ENCODE measurements around the gene MDFI. TPM values are rescaled to one million over a fixed set of nuclear protein-coding genes. Genes with fewer than 3 reads are reported as not detected.
A peak's percentile ranks its signal among the peaks of the same experiment; 100 is the strongest.

The MDFI gene
- total RNA-seq, 1 experiment from 2014 or later, result 86.2 TPM

DNA sequence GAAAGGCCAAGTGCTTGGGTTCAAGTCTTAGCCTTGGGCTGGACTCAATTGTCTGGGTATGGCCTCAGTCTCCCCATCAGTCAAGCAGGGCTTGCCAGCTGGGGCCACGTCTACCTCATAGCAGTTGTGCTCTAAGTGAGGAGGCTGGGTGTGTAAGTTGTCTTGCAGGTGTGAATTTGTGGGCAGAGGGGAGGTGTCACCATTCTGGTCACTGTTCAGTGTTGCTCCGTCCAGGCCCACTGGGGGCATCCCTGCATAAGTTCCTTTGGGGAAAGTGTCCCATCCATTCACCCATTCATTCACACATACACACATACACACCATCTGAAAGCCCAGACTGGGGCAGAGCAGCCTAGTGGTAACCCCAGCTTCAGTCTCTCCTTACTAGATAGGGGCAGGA, 60.8 kb downstream of the MDFI start (continued):
- TF ChIP-seq, protein P1, sequence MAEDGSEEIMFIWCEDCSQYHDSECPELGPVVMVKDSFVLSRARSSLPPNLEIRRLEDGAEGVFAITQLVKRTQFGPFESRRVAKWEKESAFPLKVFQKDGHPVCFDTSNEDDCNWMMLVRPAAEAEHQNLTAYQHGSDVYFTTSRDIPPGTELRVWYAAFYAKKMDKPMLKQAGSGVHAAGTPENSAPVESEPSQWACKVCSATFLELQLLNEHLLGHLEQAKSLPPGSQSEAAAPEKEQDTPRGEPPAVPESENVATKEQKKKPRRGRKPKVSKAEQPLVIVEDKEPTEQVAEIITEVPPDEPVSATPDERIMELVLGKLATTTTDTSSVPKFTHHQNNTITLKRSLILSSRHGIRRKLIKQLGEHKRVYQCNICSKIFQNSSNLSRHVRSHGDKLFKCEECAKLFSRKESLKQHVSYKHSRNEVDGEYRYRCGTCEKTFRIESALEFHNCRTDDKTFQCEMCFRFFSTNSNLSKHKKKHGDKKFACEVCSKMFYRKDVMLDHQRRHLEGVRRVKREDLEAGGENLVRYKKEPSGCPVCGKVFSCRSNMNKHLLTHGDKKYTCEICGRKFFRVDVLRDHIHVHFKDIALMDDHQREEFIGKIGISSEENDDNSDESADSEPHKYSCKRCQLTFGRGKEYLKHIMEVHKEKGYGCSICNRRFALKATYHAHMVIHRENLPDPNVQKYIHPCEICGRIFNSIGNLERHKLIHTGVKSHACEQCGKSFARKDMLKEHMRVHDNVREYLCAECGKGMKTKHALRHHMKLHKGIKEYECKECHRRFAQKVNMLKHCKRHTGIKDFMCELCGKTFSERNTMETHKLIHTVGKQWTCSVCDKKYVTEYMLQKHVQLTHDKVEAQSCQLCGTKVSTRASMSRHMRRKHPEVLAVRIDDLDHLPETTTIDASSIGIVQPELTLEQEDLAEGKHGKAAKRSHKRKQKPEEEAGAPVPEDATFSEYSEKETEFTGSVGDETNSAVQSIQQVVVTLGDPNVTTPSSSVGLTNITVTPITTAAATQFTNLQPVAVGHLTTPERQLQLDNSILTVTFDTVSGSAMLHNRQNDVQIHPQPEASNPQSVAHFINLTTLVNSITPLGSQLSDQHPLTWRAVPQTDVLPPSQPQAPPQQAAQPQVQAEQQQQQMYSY (CRISPR knock-in tag; IDR thresholded peaks at IDR 0.05), result no peak
- TF ChIP-seq ZNF317 (CRISPR knock-in tag; IDR thresholded peaks at IDR 0.05; ENCODE audit: borderline replicate concordance, low read depth) (no peak), ZNF219 (CRISPR knock-in tag; IDR thresholded peaks at IDR 0.05; ENCODE audit: borderline replicate concordance) (no peak)
- TF ChIP-seq, protein P2, sequence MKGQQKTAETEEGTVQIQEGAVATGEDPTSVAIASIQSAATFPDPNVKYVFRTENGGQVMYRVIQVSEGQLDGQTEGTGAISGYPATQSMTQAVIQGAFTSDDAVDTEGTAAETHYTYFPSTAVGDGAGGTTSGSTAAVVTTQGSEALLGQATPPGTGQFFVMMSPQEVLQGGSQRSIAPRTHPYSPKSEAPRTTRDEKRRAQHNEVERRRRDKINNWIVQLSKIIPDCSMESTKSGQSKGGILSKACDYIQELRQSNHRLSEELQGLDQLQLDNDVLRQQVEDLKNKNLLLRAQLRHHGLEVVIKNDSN (CRISPR knock-in tag; IDR thresholded peaks at IDR 0.05), result no peak

DNA sequence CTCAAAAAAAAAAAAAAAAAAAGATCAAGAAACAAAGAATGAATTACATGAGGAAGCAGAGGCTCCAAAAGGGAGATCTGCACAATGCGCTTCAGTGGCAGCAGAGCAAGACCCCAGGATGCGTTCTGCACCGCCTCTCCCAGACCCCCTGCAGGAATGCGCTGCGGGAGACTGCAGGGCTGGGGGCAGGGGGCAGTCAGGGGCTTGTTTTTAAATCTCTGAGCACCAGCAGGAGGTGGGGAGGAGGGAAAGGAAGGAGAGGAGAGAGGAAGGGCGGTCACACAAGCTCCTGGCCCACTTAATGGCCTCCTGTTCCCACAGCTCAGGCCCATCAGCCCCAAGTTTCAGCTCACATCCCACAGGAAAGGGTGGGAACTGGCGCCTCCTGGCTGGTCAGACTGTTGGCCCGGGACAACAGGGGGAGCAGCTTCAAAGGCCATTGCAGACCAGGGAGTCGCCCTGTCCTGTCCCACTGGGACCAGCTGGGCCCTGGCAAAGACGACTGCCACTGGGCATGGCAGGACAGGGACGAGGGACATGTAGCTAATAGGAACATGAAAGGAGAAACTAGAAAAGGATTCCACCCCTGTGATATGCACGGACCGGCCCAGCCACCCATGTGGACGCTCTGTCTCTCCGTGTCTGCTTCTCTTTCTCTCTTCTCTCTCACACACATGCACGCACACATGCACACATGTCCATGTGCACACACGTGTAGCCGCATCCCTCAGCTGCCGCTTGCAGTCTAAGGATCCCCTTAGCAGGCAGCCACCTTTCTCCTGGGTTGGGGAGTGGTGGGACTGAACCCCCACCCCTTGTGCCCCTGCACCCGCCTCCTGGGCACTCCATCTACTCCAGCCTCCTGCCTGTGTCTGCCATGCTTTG, 62.4 kb downstream of the MDFI start:
- Mint-ChIP-seq H3K4me3 (no peak overlapping the region), H3K9me3 (no peaks in the 10 kb centered on the region), H3K36me3 (no peaks in the 10 kb centered on the region), H3K27ac (no peak overlapping the region), H3K27me3 (ENCODE audit: low read depth) (no peaks in the 10 kb centered on the region), H3K4me1 (peaks cover 11% of the 10 kb centered on the region)
- DNase-seq (ENCODE audit: low spot score) (peak; percentile 50), ATAC-seq (peak; percentile 69)
- TF ChIP-seq ZBTB21 (CRISPR knock-in tag; IDR thresholded peaks at IDR 0.05; ENCODE audit: borderline replicate concordance), result no peak
- no peak for TF ChIP-seq ZNF121 (CRISPR knock-in tag; IDR thresholded peaks at IDR 0.05)
- TF ChIP-seq, protein P3, sequence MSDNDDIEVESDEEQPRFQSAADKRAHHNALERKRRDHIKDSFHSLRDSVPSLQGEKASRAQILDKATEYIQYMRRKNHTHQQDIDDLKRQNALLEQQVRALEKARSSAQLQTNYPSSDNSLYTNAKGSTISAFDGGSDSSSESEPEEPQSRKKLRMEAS (CRISPR knock-in tag; IDR thresholded peaks at IDR 0.05), result no peak
- peak; percentile 91 for TF ChIP-seq ZNF423 (CRISPR knock-in tag; IDR thresholded peaks at IDR 0.05)
- POLR2A ChIA-PET, result interaction anchor here (0.7 kb wide), 1 partner anchor 258 kb away, joined by 3 read pairs; no protein-coding TSS in a partner anchor
- CTCF ChIA-PET, result interaction anchor here (0.6 to 2.2 kb wide), 26 partner anchors 11 to 493 kb away, joined by 3 to 21 read pairs (median 5); partner anchors contain the start of genes FRS3 and TOMM6

DNA sequence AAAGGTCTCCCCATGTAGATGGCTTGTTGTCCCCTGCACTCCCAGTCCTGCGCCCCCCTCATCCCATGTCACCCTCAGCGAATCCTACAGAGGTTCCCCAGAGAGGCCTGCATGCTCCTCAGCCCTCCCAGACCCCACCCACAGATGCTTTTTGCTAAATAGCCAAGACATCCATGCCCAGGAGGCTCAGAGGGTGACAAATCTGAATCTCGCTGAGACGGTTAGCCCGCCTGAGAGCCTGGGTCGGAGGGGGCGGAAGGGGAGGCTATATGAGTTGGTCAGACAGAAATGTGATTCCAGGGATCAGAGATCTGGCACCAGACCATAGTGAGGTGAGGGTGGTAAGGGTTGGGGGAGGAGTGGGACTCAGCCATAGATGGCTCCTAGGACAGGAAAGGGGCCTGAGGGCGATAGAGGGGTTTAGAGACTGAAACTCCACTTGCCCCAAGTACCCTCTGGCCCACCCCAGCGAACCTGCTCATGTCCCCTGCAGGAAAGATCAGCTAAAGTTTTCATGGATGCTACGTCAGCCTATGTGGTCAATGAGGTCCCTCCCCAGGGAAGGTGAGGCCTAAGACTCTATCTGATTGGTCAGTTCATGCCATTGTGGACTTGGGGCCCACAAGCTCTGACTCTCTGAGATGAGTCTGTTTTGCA, 63.9 kb downstream of the MDFI start:
- CTCF ChIA-PET, result interaction anchor here (0.6 to 2.2 kb wide), 2 partner anchors 14 to 390 kb away, joined by 3 to 11 read pairs; no protein-coding TSS in a partner anchor
- ATAC-seq, result no peak
- Mint-ChIP-seq H3K4me1 (peaks cover 15% of the 10 kb centered on the region), H3K9me3 (no peaks in the 10 kb centered on the region), H3K36me3 (no peaks in the 10 kb centered on the region), H3K4me3 (no peak overlapping the region), H3K27ac (no peak overlapping the region), H3K27me3 (ENCODE audit: low read depth) (no peaks in the 10 kb centered on the region)
- DNase-seq (ENCODE audit: low spot score), result no peak
- POLR2A ChIA-PET, result no interaction called here
- TF ChIP-seq ZNF423 (CRISPR knock-in tag; IDR thresholded peaks at IDR 0.05) (no peak), TCF7 (CRISPR knock-in tag; IDR thresholded peaks at IDR 0.05; ENCODE audit: low read depth) (no peak)

DNA sequence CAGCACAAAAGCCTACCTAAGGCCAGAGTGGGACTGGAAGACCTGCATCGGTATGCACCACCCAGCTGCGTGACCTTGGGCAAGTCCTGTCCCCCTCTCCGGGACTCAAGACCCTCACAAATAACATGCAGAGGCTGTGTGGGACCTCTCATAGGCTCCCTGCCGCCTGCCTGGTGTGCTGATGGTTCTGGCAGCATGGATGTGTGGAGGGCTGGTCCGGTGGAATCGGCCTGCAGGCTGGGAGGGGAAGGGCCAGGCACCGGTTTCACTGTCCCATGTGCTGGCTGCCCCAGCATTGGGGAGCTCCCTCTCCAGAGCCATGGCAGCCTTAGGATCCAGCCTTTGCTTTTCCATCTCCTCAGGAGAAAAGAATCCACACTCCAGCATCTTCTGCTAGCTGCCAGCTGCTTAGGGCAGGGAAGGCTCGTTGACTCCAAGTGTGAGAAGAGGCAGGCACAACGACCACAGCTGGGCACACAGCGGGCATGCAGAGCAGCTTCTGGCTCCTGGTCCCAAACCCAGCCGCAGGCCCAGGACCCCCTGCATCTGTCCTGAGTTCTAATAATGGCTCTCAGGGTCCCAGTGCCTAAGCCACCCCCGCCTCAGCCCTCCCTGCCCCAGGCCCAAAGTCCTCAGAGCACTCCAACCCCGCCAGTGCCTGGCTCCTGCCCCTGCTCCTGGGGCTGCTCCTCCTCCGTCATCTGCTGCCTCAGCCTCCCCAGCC, 64.7 kb downstream of the MDFI start:
- CTCF ChIA-PET, result interaction anchor here (0.5 to 0.6 kb wide), 2 partner anchors 85 to 390 kb away, joined by 3 read pairs; no protein-coding TSS in a partner anchor
- POLR2A ChIA-PET, result no interaction called here
- Mint-ChIP-seq H3K27me3 (ENCODE audit: low read depth) (no peaks in the 10 kb centered on the region), H3K36me3 (no peaks in the 10 kb centered on the region), H3K4me3 (no peak overlapping the region), H3K9me3 (no peaks in the 10 kb centered on the region), H3K27ac (no peak overlapping the region), H3K4me1 (peaks cover 15% of the 10 kb centered on the region)
- ATAC-seq, result no peak
- DNase-seq (ENCODE audit: low spot score), result no peak
- TF ChIP-seq TCF7 (CRISPR knock-in tag; IDR thresholded peaks at IDR 0.05; ENCODE audit: low read depth), result no peak
- TF ChIP-seq, protein P4, sequence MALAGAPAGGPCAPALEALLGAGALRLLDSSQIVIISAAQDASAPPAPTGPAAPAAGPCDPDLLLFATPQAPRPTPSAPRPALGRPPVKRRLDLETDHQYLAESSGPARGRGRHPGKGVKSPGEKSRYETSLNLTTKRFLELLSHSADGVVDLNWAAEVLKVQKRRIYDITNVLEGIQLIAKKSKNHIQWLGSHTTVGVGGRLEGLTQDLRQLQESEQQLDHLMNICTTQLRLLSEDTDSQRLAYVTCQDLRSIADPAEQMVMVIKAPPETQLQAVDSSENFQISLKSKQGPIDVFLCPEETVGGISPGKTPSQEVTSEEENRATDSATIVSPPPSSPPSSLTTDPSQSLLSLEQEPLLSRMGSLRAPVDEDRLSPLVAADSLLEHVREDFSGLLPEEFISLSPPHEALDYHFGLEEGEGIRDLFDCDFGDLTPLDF (CRISPR knock-in tag; IDR thresholded peaks at IDR 0.05), result no peak

Small RNA genes within 50 kb of the gene (microRNA-seq; reads per million reads assigned to microRNA genes)
- not detected for gene MIR4641 (ENCODE audit: borderline number of aligned reads)

Other genes starting within 250 kb of the MDFI start
- gene FOXP4, start 92.1 kb upstream of the MDFI start, total RNA-seq (2021), result 19.5 to 36.6 TPM (median 19.8 TPM) in 3 replicates
- 3.1 to 3.9 TPM (median 3.3 TPM) in 3 replicates for gene TFEB, start 97.1 kb downstream of the MDFI start, total RNA-seq (2021)
- gene PGC, start 108.9 kb downstream of the MDFI start, total RNA-seq (2021), result 0.55 to 0.63 TPM (median 0.62 TPM) in 3 replicates
- 5.5 to 7.8 TPM (median 6.0 TPM) in 3 replicates for gene FRS3, start 141.4 kb downstream of the MDFI start, total RNA-seq (2021)
- gene PRICKLE4, start 142.3 kb downstream of the MDFI start, total RNA-seq (2021), result 0.50 to 1.5 TPM (median 0.82 TPM) in 3 replicates
- gene TOMM6, start 149.2 kb downstream of the MDFI start, total RNA-seq (2021), result 219 to 233 TPM (median 228 TPM) in 3 replicates